Cortex of kidney (tissue), 1 donor: Measurements from ENCODE around the gene VPS54.
"Not testable (repeated sequence)": the region's sequence is repeated elsewhere in the genome, so short reads cannot be mapped to it uniquely, and the experiment has no call there.

Source experiments
- DNase-seq: peaks from one replicate; lab custom pipeline; 2025; lab: John Stamatoyannopoulos, UW

The VPS54 gene

GRCh38 chr2:63871864-63872263 is 147.4 kb downstream of the VPS54 start:
- DNase-seq: no peak

GRCh38 chr2:63870679-63871078 is 148.5 kb downstream of the VPS54 start:
- DNase-seq: no peak

- DNase-seq: no peak
Observed at GRCh38 chr2:63866009-63866709, 153.1 kb downstream of the VPS54 start.

GRCh38 chr2:63865159-63865799 is 153.9 kb downstream of the VPS54 start:
- DNase-seq: no peak

GRCh38 chr2:63863707-63864106 is 155.5 kb downstream of the VPS54 start:
- no peak for DNase-seq

- DNase-seq: no peak
Observed at GRCh38 chr2:63862806-63863205, 156.4 kb downstream of the VPS54 start.

GRCh38 chr2:63861220-63861822 is 157.9 kb downstream of the VPS54 start:
- no peak for DNase-seq

- DNase-seq: no peak
Observed at GRCh38 chr2:63858291-63858690, 160.9 kb downstream of the VPS54 start.

GRCh38 chr2:63856303-63856603 is 163.0 kb downstream of the VPS54 start:
- no peak for DNase-seq

- no peak for DNase-seq
Observed at GRCh38 chr2:63855418-63856302, 163.6 kb downstream of the VPS54 start.

GRCh38 chr2:63853527-63854310 is 165.5 kb downstream of the VPS54 start:
- no peak for DNase-seq

- DNase-seq: no peak
Observed at GRCh38 chr2:63851691-63852311, 167.4 kb downstream of the VPS54 start.

- DNase-seq: no peak
Observed at GRCh38 chr2:63850649-63851048, 168.6 kb downstream of the VPS54 start.

- no peak for DNase-seq
Observed at GRCh38 chr2:63850204-63850571, 169.0 kb downstream of the VPS54 start.

- no peak for DNase-seq
Observed at GRCh38 chr2:63849381-63850203, 169.6 kb downstream of the VPS54 start.

- not testable (repeated sequence) for DNase-seq
Observed at GRCh38 chr2:63847571-63847970, 171.7 kb downstream of the VPS54 start.

GRCh38 chr2:63846487-63846886 is 172.7 kb downstream of the VPS54 start:
- DNase-seq: no peak

GRCh38 chr2:63845866-63846265 is 173.4 kb downstream of the VPS54 start:
- DNase-seq: no peak

- DNase-seq: no peak
Observed at GRCh38 chr2:63844616-63845015, 174.6 kb downstream of the VPS54 start.

GRCh38 chr2:63843791-63844190 is 175.4 kb downstream of the VPS54 start:
- DNase-seq: no peak
